OCI-LY3 (cell line): ENCODE measurements around the gene FGF22.

Experiments
- H2AFZ ChIP-seq: fragments of 200-600, 300-600 bp; shearing (Covaris generic); 2 replicates; pipeline ENCODE4 v1.6.0; 2014; ENCODE audit warnings: antibody characterized with exemption, low read depth, low read length
- H3K27ac ChIP-seq: fragments of 200-600, 300-600 bp; sonication (generic); 2 replicates; pipeline ENCODE4 v1.5.1; 2014; ENCODE audit warnings: mild to moderate bottlenecking, low read length, moderate library complexity, mixed read lengths
- H3K27me3 ChIP-seq: fragments of 200-600, 300-600 bp; sonication (generic); 2 replicates; pipeline ENCODE4 v1.6.1; 2014; ENCODE audit warnings: low read depth, low read length, mixed read lengths
- H3K36me3 ChIP-seq: fragments of 200-600, 300-600 bp; sonication (generic); replicated peaks from 2 replicates; pipeline ENCODE3; 2014; ENCODE audit warnings: low read depth, low read length, mixed read lengths
- H3K4me1 ChIP-seq: fragments of 300-600, 200-600 bp; sonication (generic); 2 replicates; pipeline ENCODE4 v1.6.1; 2014; ENCODE audit warnings: low read length, mixed read lengths
- H3K4me2 ChIP-seq: fragments of 200-600, 300-600 bp; sonication (generic); 2 replicates; pipeline ENCODE4 v1.6.1; 2014; ENCODE audit warnings: low read length, mixed read lengths
- H3K4me3 ChIP-seq: fragments of 300-600, 200-600 bp; sonication (generic); 2 replicates; pipeline ENCODE4 v1.5.1; 2014; ENCODE audit warnings: antibody characterized with exemption, mild to moderate bottlenecking, low read length, moderate library complexity
- H3K79me2 ChIP-seq: fragments of 300-600, 200-600 bp; shearing (Covaris generic); 2 replicates; pipeline ENCODE4 v1.6.1; 2014; ENCODE audit warnings: mild to moderate bottlenecking, low read length, mixed read lengths
- H3K9ac ChIP-seq: fragments of 300-600, 200-600 bp; shearing (Covaris generic); 2 replicates; pipeline ENCODE4 v1.6.0; 2014; ENCODE audit warnings: mild to moderate bottlenecking, low read length, moderate library complexity
- H3K9me3 ChIP-seq: fragments of 200-600, 300-600 bp; shearing (Covaris generic); 2 replicates; pipeline ENCODE4 v1.6.1; 2014; ENCODE audit warnings: low read length, mixed read lengths; ENCODE audit not compliant: insufficient read depth
- H4K20me1 ChIP-seq: fragments of 200-600, 300-600 bp; sonication (generic); 2 replicates; pipeline ENCODE4 v1.6.1; 2016; ENCODE audit warnings: low read length, mixed read lengths; ENCODE audit not compliant: insufficient read depth
- CTCF ChIP-seq: fragments of 200-600, 300-600 bp; sonication (generic); IDR thresholded peaks from 2 replicates; pipeline ENCODE4 v1.5.1; 2014; ENCODE audit warnings: antibody characterized with exemption, low read length, low read depth
- EZH2phosphoT487 ChIP-seq: fragments of 200-600 bp; shearing (Covaris generic); IDR thresholded peaks from 2 replicates; pipeline ENCODE4 v1.6.1; 2018; ENCODE audit warnings: antibody characterized with exemption, mixed run types, low read depth

FGF22 gene

GRCh38 chr19:640606-641189 lies 1.0 kb downstream of the FGF22 start:
- H3K9ac ChIP-seq: no peak overlapping the region
- 0 out of 2 replicates have a peak, but pooled peaks cover 2% of the 10 kb centered on the region for H4K20me1 ChIP-seq
- no peaks in the 10 kb centered on the region for H3K79me2 ChIP-seq
- no peak overlapping the region for H3K27ac ChIP-seq
- no peak overlapping the region for H2AFZ ChIP-seq
- H3K4me1 ChIP-seq: no peaks in the 10 kb centered on the region
- no peak overlapping the region for H3K4me2 ChIP-seq
- TF ChIP-seq CTCF (no peak), EZH2phosphoT487 (no peak)
- no peaks in the 10 kb centered on the region for H3K27me3 ChIP-seq
- no peaks in the 10 kb centered on the region for H3K9me3 ChIP-seq
- peaks cover 11% of the 10 kb centered on the region for H3K36me3 ChIP-seq
- H3K4me3 ChIP-seq: no peak overlapping the region

GRCh38 chr19:641702-642101 lies 2.0 kb downstream of the FGF22 start:
- H3K9ac ChIP-seq: no peak overlapping the region
- H3K27ac ChIP-seq: no peak overlapping the region
- no peak overlapping the region for H3K4me2 ChIP-seq
- H3K79me2 ChIP-seq: no peaks in the 10 kb centered on the region
- H3K4me3 ChIP-seq: no peak overlapping the region
- no peaks in the 10 kb centered on the region for H3K9me3 ChIP-seq
- H3K27me3 ChIP-seq: no peaks in the 10 kb centered on the region
- H3K36me3 ChIP-seq: peaks cover 19% of the 10 kb centered on the region
- H3K4me1 ChIP-seq: no peaks in the 10 kb centered on the region
- TF ChIP-seq EZH2phosphoT487: no peak
- TF ChIP-seq CTCF: no peak
- no peak overlapping the region for H2AFZ ChIP-seq
- peaks cover 2% of the 10 kb centered on the region; the same call in 1 of the 2 replicates for H4K20me1 ChIP-seq

- Histone ChIP-seq H3K9ac (no peak overlapping the region), H3K4me3 (no peak overlapping the region), H3K9me3 (no peaks in the 10 kb centered on the region), H3K4me1 (no peaks in the 10 kb centered on the region), H2AFZ (no peak overlapping the region), H3K79me2 (no peaks in the 10 kb centered on the region; the same call in 1 of the 2 replicates), H3K4me2 (no peak overlapping the region), H3K27me3 (no peaks in the 10 kb centered on the region), H3K27ac (no peak overlapping the region), H3K36me3 (peaks cover 30% of the 10 kb centered on the region), H4K20me1 (peaks cover 2% of the 10 kb centered on the region; the same call in 1 of the 2 replicates)
- TF ChIP-seq CTCF: no peak
These were observed 3.4 kb downstream of the FGF22 start for GRCh38 chr19:642767-643727.

- no peak overlapping the region for H3K27ac ChIP-seq
- no peaks in the 10 kb centered on the region for H3K27me3 ChIP-seq
- H3K9ac ChIP-seq: no peak overlapping the region
- peaks cover 30% of the 10 kb centered on the region for H3K36me3 ChIP-seq
- no peak overlapping the region for H3K4me2 ChIP-seq
- H2AFZ ChIP-seq: no peak overlapping the region
- peaks cover 2% of the 10 kb centered on the region; the same call in 1 of the 2 replicates for H4K20me1 ChIP-seq
- no peak overlapping the region for H3K4me3 ChIP-seq
- H3K9me3 ChIP-seq: no peaks in the 10 kb centered on the region
- H3K4me1 ChIP-seq: no peaks in the 10 kb centered on the region
- no peaks in the 10 kb centered on the region; the same call in 1 of the 2 replicates for H3K79me2 ChIP-seq
- TF ChIP-seq CTCF: no peak
- no peak for TF ChIP-seq EZH2phosphoT487
These were observed 4.1 kb downstream of the FGF22 start for GRCh38 chr19:643736-644135.
